ENCODE results near the gene PPP2R5C.

GRCh38 chr14:101772770-101773169 lies 11.3 kb downstream of the PPP2R5C start:
- TF ChIP-seq EP300 (IDR thresholded peaks at IDR 0.05) (no peak), CTCF (IDR thresholded peaks at IDR 0.05) (no peak)

All from tibial nerve (tissue), 4 donors.